ENCODE data around the gene TUBGCP6. TPM values are rescaled to one million over a fixed set of nuclear protein-coding genes. Genes with fewer than 3 reads are reported as not detected.

Gene TUBGCP6
- total and polyA plus RNA-seq, 4 donors: 26.5 to 57.8 (median 46.4) TPM

DNA sequence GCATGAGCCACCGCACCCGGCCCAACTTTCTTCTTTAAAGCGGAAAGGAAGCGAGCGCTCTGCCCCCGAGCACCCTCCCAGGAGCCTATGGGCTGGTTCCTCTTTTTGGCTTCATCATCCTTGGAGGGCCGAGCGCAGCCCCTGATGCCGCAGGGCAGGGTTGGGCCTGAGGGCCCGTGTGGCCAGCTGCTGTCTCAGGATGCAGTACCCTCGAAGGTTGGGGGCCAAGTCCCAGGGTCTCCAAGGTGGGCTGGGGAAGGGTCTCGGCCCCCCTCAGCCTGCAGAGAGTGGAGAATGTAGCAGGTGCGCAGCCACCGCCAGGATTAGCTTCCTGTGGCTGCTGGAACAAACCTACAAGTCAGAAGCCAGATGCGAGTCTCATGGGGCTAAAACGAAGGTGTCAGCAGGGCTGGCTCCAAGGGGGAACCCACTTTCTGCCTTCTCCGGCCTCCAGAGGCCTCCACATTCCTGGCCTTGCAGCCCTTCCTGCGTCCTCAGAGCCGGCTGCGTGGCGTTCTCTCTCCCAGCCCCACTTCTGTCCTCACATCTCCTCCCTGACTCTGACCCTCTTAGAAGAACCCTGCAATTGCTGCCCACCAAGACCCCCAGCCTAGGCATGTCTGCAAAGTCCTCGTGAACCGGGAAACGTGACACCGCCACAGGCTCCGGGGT is 71.4 kb downstream of the TUBGCP6 start:
- no peak overlapping the region for H3K4me3 ChIP-seq
- H3K27me3 ChIP-seq (ENCODE audit: control insufficient read depth in 3 of 3, insufficient read depth in 3 of 3, low read length in 2 of 3): peaks cover 0 to 8% (median 5%) of the 10 kb centered on the region in 3 donors
- 51 to 74% methylated on average over 26 of the region's 26 CpGs for WGBS, 2 donors
- DNase-seq (no peak), ATAC-seq (ENCODE audit: insufficient read depth, low FRiP score) (no peak)
- H3K36me3 ChIP-seq (ENCODE audit: control insufficient read depth in 4 of 4, insufficient read depth in 4 of 4, low read length in 4 of 4): no peaks in the 10 kb centered on the region
- H3K4me1 ChIP-seq (ENCODE audit: control insufficient read depth in 5 of 5, insufficient read depth in 5 of 5, low read length in 5 of 5): peaks cover 0 to 5% (median 0%) of the 10 kb centered on the region in 5 donors
- no peak overlapping the region for H3K27ac ChIP-seq (ENCODE audit: low read depth in 1 of 2, low read length in 1 of 2)
- no peak overlapping the region for H3K9ac ChIP-seq (ENCODE audit: insufficient read depth in 1 of 2, low read length in 2 of 2)
- TF ChIP-seq, protein P1, sequence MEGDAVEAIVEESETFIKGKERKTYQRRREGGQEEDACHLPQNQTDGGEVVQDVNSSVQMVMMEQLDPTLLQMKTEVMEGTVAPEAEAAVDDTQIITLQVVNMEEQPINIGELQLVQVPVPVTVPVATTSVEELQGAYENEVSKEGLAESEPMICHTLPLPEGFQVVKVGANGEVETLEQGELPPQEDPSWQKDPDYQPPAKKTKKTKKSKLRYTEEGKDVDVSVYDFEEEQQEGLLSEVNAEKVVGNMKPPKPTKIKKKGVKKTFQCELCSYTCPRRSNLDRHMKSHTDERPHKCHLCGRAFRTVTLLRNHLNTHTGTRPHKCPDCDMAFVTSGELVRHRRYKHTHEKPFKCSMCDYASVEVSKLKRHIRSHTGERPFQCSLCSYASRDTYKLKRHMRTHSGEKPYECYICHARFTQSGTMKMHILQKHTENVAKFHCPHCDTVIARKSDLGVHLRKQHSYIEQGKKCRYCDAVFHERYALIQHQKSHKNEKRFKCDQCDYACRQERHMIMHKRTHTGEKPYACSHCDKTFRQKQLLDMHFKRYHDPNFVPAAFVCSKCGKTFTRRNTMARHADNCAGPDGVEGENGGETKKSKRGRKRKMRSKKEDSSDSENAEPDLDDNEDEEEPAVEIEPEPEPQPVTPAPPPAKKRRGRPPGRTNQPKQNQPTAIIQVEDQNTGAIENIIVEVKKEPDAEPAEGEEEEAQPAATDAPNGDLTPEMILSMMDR (IDR thresholded peaks at IDR 0.05; ENCODE audit: control extremely low read depth, extremely low read depth): no peak
- peaks cover 0 to 5% (median 0%) of the 10 kb centered on the region in 4 donors for H3K9me3 ChIP-seq (ENCODE audit: control insufficient read depth in 4 of 4, insufficient read depth in 3 of 4, low read length in 3 of 4)

DNA sequence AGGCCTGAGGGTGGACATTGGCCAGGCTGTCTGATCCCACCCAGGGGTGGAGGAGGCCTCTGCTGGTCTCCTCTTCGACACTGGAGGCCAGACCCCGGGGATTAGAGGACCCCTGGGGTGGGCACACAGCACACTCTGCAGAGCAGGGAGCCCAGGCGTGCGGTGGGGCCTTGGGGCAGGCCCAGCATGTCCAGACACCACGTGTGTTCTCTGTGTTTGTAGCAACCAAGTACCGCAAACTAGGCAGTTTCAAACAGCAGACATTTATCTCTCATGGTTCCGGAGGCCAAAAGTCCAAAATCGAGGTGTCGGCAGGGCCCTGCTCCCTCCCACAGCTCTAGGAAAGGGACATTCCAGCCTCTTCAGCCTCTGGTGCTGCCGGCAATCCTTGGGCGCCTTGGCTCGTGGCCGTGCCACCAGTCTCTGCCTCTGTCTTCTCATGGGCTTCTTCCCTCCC is 72.8 kb downstream of the TUBGCP6 start:
- H3K27ac ChIP-seq (ENCODE audit: low read depth in 1 of 2, low read length in 1 of 2): no peak overlapping the region
- TF ChIP-seq, protein P1 (IDR thresholded peaks at IDR 0.05; ENCODE audit: control extremely low read depth, extremely low read depth): no peak
- WGBS, 2 donors: 80 to 84% methylated on average over 13 of the region's 13 CpGs
- peaks cover 0 to 5% (median 0%) of the 10 kb centered on the region in 5 donors for H3K4me1 ChIP-seq (ENCODE audit: control insufficient read depth in 5 of 5, insufficient read depth in 5 of 5, low read length in 5 of 5)
- no peaks in the 10 kb centered on the region for H3K36me3 ChIP-seq (ENCODE audit: control insufficient read depth in 4 of 4, insufficient read depth in 4 of 4, low read length in 4 of 4)
- no peak overlapping the region for H3K4me3 ChIP-seq
- ATAC-seq (ENCODE audit: insufficient read depth, low FRiP score): no peak
- H3K9ac ChIP-seq (ENCODE audit: insufficient read depth in 1 of 2, low read length in 2 of 2): no peak overlapping the region
- DNase-seq: no peak
- H3K27me3 ChIP-seq (ENCODE audit: control insufficient read depth in 3 of 3, insufficient read depth in 3 of 3, low read length in 2 of 3): peaks cover 0 to 11% (median 5%) of the 10 kb centered on the region in 3 donors
- H3K9me3 ChIP-seq (ENCODE audit: control insufficient read depth in 4 of 4, insufficient read depth in 3 of 4, low read length in 3 of 4): peaks cover 0 to 2% (median 0%) of the 10 kb centered on the region in 4 donors

DNA sequence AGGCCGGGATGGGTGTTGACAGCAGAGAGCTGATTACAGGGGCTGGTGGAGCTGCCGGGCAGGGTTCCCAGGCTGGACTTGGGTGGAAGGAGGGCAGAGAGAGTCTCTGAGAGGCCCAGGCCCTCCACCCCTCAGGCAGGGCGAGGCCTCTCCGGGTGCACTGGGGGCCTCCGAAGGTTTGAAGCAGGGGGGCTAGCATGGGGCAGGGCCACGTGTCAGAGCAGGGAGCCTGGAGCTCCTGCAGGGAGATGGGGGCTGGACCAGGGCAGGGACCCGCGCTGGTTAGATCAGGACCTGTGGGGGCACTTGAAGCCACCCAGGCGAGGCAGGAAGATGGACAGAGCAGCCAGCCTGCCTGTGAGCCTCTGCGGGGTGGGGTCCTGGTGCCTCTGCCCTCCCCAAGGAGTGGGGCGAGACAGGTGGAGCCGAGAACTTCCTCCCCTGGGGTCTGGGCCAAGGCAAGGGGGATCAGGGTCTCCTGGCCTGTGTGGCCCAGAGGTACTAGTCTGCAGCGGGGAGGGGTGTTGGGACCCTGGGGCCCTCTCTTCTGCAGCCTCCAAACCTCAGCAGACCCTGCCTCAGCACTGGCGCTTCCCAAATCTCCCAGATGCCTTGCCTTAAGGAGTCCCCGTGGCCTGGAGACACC is 73.4 kb downstream of the TUBGCP6 start:
- Histone ChIP-seq H3K4me3 (no peak overlapping the region), H3K27me3 (ENCODE audit: control insufficient read depth in 3 of 3, insufficient read depth in 3 of 3, low read length in 2 of 3) (peaks cover 0 to 11% (median 5%) of the 10 kb centered on the region in 3 donors), H3K4me1 (ENCODE audit: control insufficient read depth in 5 of 5, insufficient read depth in 5 of 5, low read length in 5 of 5) (peaks cover 0 to 5% (median 0%) of the 10 kb centered on the region in 5 donors), H3K27ac (ENCODE audit: low read depth in 1 of 2, low read length in 1 of 2) (no peak overlapping the region), H3K9me3 (ENCODE audit: control insufficient read depth in 4 of 4, insufficient read depth in 3 of 4, low read length in 3 of 4) (no peaks in the 10 kb centered on the region), H3K36me3 (ENCODE audit: control insufficient read depth in 4 of 4, insufficient read depth in 4 of 4, low read length in 4 of 4) (no peaks in the 10 kb centered on the region), H3K9ac (ENCODE audit: insufficient read depth in 1 of 2, low read length in 2 of 2) (no peak overlapping the region)
- TF ChIP-seq, protein P1 (IDR thresholded peaks at IDR 0.05; ENCODE audit: control extremely low read depth, extremely low read depth): no peak
- DNase-seq (no peak), ATAC-seq (ENCODE audit: insufficient read depth, low FRiP score) (no peak)
- WGBS, 2 donors: 73 to 83% methylated on average over 15 of the region's 15 CpGs

Measured in lung (tissue), 12 donors.